HFF-Myc (cell line): Measurements from ENCODE around the gene RNF32.

Experiments
- DNase-seq: peaks from one replicate; pipeline ENCODE4 v3.0.0-alpha.2; 2011; ENCODE audit warnings: low read depth; ENCODE audit errors: extremely low read depth
- H3K4me3 ChIP-seq: replicated peaks from 2 replicates; pipeline ENCODE4 v1.5.1; 2011; ENCODE audit warnings: low read depth, mild to moderate bottlenecking, control low read depth, low read length
- CTCF ChIP-seq: IDR thresholded peaks from 2 replicates; pipeline ENCODE4 v1.5.1; 2012; ENCODE audit warnings: mild to moderate bottlenecking, low read depth, low read length, control low read depth; ENCODE audit errors: missing control alignments

RNF32 gene

DNA sequence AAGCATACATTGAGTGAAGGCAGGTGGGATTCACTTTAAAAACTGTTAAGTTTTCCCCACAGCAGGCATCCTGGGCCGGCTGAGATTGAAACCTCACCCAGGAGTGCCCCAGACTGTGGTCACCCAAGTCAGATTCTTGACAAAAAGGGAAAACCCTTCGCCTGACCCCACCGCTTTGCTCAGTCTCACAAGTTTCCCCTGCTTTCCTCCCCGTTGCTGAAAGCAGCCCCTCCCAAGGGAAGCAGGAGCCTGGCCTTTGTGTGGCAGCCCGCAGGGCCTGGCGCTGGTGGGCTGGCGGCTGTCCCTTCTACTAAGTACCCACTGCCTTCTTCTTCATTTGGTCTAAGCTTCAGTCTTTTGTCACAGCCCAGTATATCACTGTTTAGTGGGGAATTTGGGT lies 16.0 kb downstream of the RNF32 start:
- no peak for DNase-seq
- no peak for TF ChIP-seq CTCF
- H3K4me3 ChIP-seq: no peak overlapping the region

DNA sequence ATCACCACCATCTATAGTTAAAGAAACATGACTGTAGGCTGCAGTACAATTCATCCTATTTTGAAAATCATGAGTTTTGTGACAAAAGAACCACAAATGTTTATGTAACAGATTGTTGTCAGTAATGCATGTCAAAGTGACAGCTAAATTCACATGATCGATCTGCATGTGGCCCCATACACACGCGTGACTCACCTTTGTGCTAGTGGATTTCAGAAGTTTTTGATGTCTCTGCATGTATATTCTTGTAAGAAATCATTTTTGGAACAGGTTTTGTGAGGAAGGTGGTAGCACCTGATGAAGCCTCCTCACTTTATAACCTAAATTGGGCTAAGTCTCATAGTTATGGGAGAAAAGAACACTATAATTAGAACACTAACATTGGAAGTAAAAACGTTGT lies 17.1 kb downstream of the RNF32 start:
- no peak for TF ChIP-seq CTCF
- H3K4me3 ChIP-seq: no peak overlapping the region
- no peak for DNase-seq

- no peak for TF ChIP-seq CTCF
- H3K4me3 ChIP-seq: no peak overlapping the region
- DNase-seq: no peak
These were observed 18.6 kb downstream of the RNF32 start for GRCh38 chr7:156659203-156659602.

DNA sequence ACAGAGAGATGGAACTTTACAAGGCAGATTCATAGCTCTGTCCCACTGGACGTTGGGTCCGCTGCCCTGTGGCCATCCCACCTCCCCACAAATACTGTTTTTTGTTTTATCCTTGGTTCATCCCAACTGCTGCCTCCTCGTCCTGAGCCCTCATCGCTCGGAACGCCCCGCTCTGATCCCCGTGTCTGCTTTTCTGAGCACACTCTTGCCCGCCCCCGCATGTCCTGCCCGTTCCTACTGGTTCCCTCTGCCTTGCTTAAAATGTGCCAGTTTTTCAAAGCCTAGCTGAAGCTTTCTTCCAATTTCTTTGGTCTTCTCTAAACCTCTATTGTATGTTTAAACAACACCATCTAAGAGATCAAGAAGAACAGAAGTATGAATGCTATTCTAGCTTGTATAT lies 19.4 kb downstream of the RNF32 start:
- no peak for TF ChIP-seq CTCF
- no peak for DNase-seq
- no peak overlapping the region for H3K4me3 ChIP-seq

DNA sequence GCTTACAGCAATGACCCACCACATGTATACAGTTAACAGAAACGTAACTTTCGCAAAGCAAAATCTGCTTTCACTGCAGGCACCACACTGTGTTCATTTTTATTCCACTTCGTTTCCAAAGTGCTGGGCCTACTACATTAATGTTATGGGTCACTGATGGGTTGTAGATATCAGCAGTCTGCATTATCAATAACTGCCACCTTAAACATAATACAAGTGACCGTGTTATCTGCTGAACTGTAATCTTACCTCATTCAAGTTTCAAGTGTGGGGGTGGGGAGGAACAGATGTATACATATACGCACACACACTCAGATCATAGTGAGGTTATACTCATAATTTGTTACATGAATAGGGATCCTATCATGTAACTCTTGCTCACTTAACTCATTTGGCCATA lies 21.1 kb downstream of the RNF32 start:
- H3K4me3 ChIP-seq: no peak overlapping the region
- no peak for DNase-seq
- no peak for TF ChIP-seq CTCF

- H3K4me3 ChIP-seq: no peak overlapping the region
- TF ChIP-seq CTCF: no peak
- DNase-seq: no peak
These were observed 21.7 kb downstream of the RNF32 start for GRCh38 chr7:156662277-156662676.

DNA sequence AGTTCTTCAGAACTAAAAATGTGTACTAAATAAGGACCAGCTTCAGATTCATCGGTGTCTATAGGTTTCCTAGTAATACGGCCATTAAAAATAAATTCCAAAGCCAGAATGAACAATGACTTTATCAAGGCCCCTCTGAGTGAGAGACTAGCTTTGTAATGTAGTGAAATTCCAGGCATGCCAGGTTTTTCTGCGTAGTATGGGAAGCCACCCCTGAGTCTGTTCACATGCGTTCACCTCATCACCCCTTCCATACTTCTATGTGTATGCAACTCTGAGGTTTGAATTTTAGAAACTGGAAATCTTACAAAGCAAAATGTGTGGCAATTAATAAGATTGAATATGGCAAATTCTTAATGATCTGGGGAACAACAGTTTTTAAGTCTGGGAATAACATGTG lies 24.5 kb downstream of the RNF32 start:
- no peak for DNase-seq
- H3K4me3 ChIP-seq: no peak overlapping the region
- no peak for TF ChIP-seq CTCF
